GM04503 (cell line): ENCODE results near the gene DUOXA1.
"Not testable (repeated sequence)": the region's sequence is repeated elsewhere in the genome, so short reads cannot be mapped to it uniquely, and the experiment has no call there.

ENCODE experiments used
- DNase-seq: peaks from one replicate; pipeline ENCODE4 v3.0.0-alpha.2; 2012; ENCODE audit warnings: low read depth

The DUOXA1 gene

DNA sequence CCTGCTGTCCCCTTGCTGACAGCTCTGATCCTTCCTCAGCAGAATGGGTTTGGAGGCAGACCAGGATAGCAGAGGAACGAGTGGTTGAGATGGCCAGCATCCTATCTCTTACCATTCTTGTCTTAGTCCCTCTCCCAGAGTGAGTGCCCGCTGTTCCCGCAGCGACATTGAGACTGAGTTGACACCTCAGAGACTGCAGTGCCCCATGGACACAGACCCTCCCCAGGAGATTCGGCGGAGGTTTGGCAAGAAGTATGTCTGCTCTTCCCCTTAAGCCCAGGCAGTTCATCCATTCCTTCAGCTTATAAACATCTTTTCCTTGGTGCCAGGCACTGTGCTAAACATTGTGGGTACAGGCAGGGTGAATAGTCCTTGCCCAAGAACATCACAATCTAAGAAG is 21.3 kb upstream of the DUOXA1 start:
- DNase-seq = no peak

DNA sequence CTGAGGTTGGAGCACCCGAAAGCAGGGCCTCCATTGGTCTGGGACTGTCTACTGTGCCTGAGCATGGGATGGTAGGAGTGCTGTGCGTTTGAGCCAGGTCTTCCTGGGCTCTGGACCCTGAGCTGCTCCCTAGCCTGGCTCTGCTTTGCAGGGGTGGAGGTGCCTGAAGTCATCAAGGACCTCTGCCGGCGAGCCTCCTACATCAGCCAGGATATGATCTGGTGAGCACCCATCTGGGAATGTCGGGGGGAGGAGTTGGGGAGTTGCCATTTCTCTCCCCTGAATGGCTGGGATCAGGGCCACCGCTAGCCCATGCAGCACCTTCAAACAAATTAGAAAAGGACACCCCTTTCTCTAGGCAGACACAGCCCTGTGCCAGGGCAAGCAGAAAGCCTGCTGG is 20.8 kb upstream of the DUOXA1 start:
- DNase-seq = no peak

DNA sequence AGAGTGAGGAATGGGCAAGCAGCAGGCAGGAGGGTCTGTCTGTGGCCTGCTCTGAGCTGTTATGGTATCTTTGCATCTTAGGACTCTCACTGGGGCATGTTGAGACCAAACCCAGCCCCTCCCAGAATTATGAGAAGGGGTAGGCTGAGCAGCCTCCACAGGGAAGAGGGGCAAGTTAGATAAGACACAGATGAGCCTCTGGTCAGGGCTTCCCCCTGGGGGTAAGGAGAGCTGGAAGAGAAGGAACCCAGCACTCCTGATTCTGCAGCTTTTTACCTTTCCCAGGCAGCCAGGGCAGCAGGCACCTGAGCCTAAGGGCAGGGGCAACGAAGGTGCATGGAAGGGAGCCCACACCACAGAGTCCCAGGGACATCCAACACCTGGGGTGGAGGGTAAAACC is 19.4 kb upstream of the DUOXA1 start:
- DNase-seq = no peak

- DNase-seq = no peak
Measured at GRCh38 chr15:45148076-45149059, 18.7 kb upstream of the DUOXA1 start.

GRCh38 chr15:45147606-45148005 is 17.9 kb upstream of the DUOXA1 start:
- DNase-seq = no peak

DNA sequence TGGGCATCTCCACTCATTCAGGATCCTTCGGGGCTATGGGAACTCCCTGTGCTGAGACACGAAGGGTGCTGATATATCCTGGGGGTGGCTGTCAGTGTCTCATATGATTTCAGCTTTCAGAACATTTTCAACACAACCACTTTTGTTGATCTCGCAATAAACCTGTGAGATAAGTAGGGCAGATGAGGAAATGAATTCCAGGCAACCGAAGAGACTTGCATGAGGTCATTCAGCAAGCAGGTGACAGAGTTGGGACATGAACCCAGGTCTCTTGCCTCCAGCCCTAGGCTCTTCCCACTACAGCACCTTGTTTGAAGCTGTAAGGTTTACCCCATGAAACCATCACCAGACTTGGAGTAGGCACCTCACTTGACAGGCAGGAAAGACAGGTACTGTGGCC is 16.7 kb upstream of the DUOXA1 start:
- DNase-seq = no peak

DNA sequence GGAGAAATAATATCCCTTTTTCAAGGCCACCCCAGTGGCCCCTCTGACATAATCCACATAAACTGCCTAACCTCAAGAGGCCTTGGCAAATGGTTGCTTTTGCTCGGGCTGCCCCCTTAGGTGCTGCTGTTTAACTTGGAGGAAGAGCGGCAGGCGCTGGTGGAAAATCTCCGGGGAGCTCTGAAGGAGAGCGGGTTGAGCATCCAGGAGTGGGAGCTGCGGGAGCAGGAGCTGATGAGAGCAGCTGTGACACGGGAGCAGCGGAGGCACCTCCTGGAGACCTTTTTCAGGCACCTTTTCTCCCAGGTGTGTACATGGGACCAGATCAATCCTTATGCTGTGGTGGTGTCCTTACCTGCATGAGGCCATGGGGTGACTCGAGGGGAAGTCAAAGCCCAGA is 15.1 kb upstream of the DUOXA1 start:
- no peak for DNase-seq

DNA sequence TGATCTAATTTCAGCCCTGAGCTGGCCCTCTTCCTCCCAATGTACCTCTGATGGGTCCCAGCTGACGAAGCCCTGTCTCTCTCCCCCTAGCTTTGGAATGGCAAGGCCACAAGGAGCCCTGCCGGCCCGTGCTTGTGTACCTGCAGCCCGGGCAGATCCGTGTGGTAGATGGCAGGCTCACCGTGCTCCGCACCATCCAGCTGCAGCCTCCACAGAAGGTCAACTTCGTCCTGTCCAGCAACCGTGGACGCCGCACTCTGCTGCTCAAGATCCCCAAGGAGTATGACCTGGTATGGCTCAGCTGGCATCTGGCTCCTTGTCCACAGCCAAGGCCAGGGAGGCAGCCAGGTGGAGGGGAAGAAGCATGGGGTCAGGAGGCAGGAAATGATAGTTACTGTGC is 14.3 kb upstream of the DUOXA1 start:
- no peak for DNase-seq

GRCh38 chr15:45143056-45143455 is 13.4 kb upstream of the DUOXA1 start:
- no peak for DNase-seq

DNA sequence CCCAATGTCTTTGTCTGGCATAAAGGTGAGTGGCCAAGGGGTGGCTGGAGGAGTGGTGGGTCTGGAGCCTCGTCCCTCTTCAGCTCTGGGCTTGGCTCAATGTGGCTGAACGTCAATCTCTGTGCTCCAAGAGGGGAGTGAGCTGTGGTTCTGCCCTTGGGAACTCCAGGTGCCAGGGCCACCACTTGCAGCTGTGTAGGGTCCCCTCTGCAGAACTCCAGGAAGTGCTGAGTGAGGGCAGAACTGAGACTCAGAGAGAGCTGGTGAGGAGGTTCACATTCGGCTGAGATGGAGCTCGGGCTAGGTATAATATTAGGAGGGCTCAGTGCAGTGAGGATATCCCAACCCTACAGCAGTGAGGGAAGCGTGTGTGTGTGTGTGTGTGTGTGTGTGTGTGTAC is 11.7 kb upstream of the DUOXA1 start:
- DNase-seq = no peak

DNA sequence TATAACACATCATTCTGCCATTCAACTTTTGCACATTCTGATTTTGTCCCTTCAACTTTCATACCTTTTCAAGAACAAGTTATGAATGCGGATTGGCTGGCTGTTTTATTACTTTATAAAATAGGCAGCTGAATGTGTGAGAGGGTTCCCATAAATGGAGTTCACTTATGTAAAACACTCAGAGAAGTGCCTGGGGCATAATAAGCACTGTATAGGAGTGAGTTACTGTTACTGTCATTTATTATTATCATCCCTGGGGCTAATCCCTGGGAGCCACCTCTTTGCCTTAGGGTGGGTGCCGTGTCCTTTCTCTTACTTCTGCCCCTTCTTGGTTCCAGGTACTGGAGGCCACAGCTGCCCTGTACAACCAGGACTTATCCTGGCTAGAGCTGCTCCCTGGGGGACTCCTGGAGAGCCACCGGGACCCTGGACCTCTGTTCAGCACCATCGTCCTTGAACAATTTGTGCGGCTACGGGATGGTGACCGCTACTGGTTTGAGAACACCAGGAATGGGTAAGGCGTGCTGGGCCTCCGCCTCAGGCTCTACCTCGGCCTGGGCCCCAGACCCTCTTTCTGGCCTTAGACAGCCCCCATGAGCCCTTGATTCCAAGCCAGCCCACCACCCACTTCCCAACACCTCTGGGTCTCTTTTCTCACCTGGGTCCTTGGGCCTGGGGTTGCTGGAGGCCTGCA is 11.0 kb upstream of the DUOXA1 start:
- DNase-seq = no peak

DNA sequence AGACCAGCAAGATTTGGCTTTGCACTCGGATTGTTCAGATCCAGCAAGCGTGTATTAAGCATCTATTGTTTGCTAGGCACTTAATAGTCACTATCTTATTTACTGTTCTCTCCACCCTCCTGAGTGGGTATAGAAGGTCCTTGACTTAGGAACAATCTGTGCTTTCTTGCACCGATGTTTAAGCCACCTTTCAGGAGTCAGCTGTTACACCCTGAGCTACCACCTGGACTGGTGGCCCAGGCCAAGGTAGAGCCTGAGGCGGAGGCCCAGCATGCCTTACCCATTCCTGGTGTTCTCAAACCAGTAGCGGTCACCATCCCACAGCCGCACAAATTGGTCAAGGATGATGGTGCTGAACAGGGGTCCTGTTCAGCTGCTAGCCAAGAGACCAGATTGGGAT is 10.1 kb upstream of the DUOXA1 start:
- no peak for DNase-seq

GRCh38 chr15:45138814-45139765 is 9.4 kb upstream of the DUOXA1 start:
- DNase-seq = no peak

- DNase-seq = no peak
Measured at GRCh38 chr15:45137703-45138102, 8.0 kb upstream of the DUOXA1 start.

- DNase-seq = no peak
Measured at GRCh38 chr15:45136378-45136764, 6.7 kb upstream of the DUOXA1 start.

DNA sequence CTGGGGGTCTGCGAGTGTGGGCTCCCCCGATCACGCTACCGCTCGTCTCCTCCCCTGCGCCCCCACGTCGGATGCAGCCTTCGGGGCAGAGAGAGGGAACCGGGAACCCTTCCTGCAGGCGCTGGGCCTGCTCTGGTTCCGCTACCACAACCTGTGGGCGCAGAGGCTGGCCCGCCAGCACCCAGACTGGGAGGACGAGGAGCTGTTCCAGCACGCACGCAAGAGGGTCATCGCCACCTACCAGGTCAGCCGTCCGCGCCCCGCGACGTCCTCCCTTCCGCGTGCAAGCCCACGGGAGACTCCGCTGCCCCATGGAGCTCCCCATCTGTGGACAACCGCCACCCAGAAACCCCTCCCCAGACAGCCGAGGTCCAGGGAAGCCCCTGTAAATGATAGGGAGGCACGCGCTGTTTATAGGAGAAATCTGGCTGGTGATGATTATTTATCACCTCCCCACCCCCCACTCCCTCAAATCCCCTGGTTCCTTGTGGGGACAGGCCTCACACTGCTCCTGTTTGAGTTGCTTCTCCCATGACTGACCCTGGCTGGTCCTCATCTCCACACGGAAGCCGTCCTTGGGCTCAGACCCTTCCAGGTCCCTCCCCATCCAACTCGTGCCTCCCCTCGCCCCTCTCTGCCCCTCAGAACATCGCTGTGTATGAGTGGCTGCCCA is 6.2 kb upstream of the DUOXA1 start:
- not testable (repeated sequence) for DNase-seq

DNA sequence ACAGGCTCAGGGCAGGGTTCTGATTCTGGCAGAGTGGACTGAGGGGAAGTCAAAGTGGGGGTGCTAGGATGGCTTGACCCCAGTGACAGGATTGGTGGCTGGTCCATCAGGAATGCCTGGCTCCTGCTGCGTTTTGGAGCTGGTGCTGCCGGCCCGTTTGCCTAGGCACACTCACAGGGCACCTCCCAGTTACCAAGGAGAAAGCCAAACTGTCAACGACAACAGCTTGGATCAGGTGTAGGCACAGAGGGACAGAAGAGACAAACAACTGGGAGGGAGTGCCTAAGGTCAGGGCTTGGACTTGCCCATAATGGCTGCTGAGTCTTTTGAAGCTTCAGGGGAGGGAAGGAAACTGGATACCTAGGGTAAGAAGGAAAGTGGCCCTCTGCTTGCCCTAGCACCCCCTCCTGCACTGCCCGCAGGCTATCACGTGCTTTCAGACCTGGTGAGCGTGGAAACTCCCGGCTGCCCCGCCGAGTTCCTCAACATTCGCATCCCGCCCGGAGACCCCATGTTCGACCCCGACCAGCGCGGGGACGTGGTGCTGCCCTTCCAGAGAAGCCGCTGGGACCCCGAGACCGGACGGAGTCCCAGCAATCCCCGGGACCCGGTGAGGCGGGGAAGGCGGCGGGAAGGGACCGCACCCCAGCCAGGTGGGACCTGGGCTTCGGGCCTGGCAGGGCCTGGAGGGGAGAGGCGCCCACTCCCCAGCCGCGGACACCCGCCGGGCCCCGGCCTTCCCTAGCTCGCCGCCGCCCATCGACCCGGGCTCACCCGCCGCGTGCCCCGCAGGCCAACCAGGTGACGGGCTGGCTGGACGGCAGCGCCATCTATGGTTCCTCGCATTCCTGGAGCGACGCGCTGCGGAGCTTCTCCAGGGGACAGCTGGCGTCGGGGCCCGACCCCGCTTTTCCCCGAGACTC is 5.3 kb upstream of the DUOXA1 start:
- no peak for DNase-seq

- no peak for DNase-seq
Measured at GRCh38 chr15:45134046-45134445, 4.4 kb upstream of the DUOXA1 start.

GRCh38 chr15:45133561-45133920 is 3.9 kb upstream of the DUOXA1 start:
- no peak for DNase-seq

GRCh38 chr15:45132844-45133560 is 3.3 kb upstream of the DUOXA1 start:
- no peak for DNase-seq
